ENCODE measurements around the gene PPP2R3B. TPM values are rescaled to one million over a fixed set of nuclear protein-coding genes. Genes with fewer than 3 reads are reported as not detected.

PPP2R3B gene
- total RNA-seq, 1 donor from 2014 or later, result 15.4 TPM

- peaks cover 8% of the 10 kb centered on the region for H3K9me3 Mint-ChIP-seq
- peaks cover 49% of the 10 kb centered on the region for H3K36me3 Mint-ChIP-seq (ENCODE audit: low read depth)
- no peaks in the 10 kb centered on the region for H3K4me1 Mint-ChIP-seq
- CTCF ChIA-PET, result no interaction called here
- no peak overlapping the region for H3K27ac Mint-ChIP-seq
- H3K27me3 Mint-ChIP-seq, result no peaks in the 10 kb centered on the region
- intact Hi-C loops (cut with micrococcal nuclease), result no loop called here
- TF ChIP-seq, protein P1, sequence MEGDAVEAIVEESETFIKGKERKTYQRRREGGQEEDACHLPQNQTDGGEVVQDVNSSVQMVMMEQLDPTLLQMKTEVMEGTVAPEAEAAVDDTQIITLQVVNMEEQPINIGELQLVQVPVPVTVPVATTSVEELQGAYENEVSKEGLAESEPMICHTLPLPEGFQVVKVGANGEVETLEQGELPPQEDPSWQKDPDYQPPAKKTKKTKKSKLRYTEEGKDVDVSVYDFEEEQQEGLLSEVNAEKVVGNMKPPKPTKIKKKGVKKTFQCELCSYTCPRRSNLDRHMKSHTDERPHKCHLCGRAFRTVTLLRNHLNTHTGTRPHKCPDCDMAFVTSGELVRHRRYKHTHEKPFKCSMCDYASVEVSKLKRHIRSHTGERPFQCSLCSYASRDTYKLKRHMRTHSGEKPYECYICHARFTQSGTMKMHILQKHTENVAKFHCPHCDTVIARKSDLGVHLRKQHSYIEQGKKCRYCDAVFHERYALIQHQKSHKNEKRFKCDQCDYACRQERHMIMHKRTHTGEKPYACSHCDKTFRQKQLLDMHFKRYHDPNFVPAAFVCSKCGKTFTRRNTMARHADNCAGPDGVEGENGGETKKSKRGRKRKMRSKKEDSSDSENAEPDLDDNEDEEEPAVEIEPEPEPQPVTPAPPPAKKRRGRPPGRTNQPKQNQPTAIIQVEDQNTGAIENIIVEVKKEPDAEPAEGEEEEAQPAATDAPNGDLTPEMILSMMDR (IDR thresholded peaks at IDR 0.05), result no peak
- DNase-seq (no peak), ATAC-seq (ENCODE audit: low read depth) (no peak)
- H3K4me3 Mint-ChIP-seq, result no peak overlapping the region
- POLR2A ChIA-PET, result no interaction called here
These were observed 26.1 kb downstream of the PPP2R3B start for GRCh38 chrX:360496-361150.

- intact Hi-C loops (cut with micrococcal nuclease), result no loop called here
- ChIA-PET POLR2A (no interaction called here), CTCF (no interaction called here)
- Mint-ChIP-seq H3K9me3 (peaks cover 8% of the 10 kb centered on the region), H3K27ac (no peak overlapping the region), H3K36me3 (ENCODE audit: low read depth) (peaks cover 58% of the 10 kb centered on the region), H3K4me3 (no peak overlapping the region), H3K27me3 (no peaks in the 10 kb centered on the region), H3K4me1 (peaks cover 4% of the 10 kb centered on the region)
- no peak for DNase-seq
- TF ChIP-seq, protein P1 (IDR thresholded peaks at IDR 0.05), result no peak
- no peak for ATAC-seq (ENCODE audit: low read depth)
These were observed 28.0 kb downstream of the PPP2R3B start for GRCh38 chrX:358651-359143.

GRCh38 chrX:357693-358471 is 28.8 kb downstream of the PPP2R3B start:
- no peaks in the 10 kb centered on the region for H3K27me3 Mint-ChIP-seq
- peaks cover 4% of the 10 kb centered on the region for H3K4me1 Mint-ChIP-seq
- peaks cover 8% of the 10 kb centered on the region for H3K9me3 Mint-ChIP-seq
- ATAC-seq (ENCODE audit: low read depth), result no peak
- ChIA-PET POLR2A (no interaction called here), CTCF (no interaction called here)
- TF ChIP-seq, protein P1 (IDR thresholded peaks at IDR 0.05), result no peak
- intact Hi-C loops (cut with micrococcal nuclease), result no loop called here
- DNase-seq, result no peak
- no peak overlapping the region for H3K4me3 Mint-ChIP-seq
- H3K27ac Mint-ChIP-seq, result no peak overlapping the region
- H3K36me3 Mint-ChIP-seq (ENCODE audit: low read depth), result peaks cover 57% of the 10 kb centered on the region

DNA sequence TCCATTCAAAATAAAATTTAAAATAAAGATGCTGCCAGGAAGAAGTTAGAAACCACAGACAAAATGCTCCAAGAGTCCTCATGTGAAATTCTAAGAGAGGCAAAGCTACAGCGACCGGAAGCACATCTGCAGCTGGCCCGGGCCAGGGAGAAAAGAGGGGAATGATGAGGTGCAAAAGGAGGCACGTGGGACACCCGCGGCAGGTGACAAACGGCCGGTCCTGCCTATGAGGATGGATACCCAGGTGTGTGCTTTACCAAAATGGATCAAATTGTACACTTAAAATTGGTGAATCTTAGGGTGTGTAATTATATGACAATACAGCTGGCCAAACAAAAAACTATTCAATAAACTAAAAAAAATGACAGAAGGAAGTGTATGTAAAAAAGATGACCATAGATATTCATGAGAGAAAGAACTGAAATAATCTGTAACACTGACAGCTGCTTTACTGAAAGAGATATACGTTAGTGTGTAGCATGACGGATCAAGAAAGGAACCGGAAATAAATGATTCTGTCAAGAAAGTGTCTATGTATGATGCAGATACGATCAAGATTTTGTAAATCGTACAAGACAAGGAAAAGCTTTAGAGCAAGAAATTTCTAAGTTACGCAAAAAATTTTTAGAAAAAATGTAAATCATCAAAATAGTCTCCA is 29.5 kb downstream of the PPP2R3B start:
- H3K27me3 Mint-ChIP-seq, result no peaks in the 10 kb centered on the region
- CTCF ChIA-PET, result no interaction called here
- H3K4me3 Mint-ChIP-seq, result no peak overlapping the region
- H3K27ac Mint-ChIP-seq, result no peak overlapping the region
- POLR2A ChIA-PET, result no interaction called here
- H3K9me3 Mint-ChIP-seq, result peaks cover 8% of the 10 kb centered on the region
- intact Hi-C loops (cut with micrococcal nuclease), result no loop called here
- TF ChIP-seq, protein P1 (IDR thresholded peaks at IDR 0.05), result no peak
- no peak for DNase-seq
- ATAC-seq (ENCODE audit: low read depth), result no peak
- peaks cover 4% of the 10 kb centered on the region for H3K4me1 Mint-ChIP-seq
- H3K36me3 Mint-ChIP-seq (ENCODE audit: low read depth), result peaks cover 58% of the 10 kb centered on the region

All from activated B cell treated with CpG ODN at 0.5 μM for 24 hours (primary cell).